Panc1 (cell line): ENCODE data around the gene DDX41. TPM values are rescaled to one million over a fixed set of nuclear protein-coding genes. Genes with fewer than 3 reads are reported as not detected.

Experiments used
- ATAC-seq: fragments of 200-7000 bp; cut with Tn5 transposase; 2 replicates; pipeline ENCODE4 v1.9.1; 2020; ENCODE audit warnings: mild to moderate bottlenecking, moderate library complexity
- BruUV-seq: library from RNA; stranded (reverse); fragments of 400-500 nt; replicated peaks from 2 replicates; lab custom pipeline; 2021; lab: Mats Ljungman, UMichigan
- CTCF ChIA-PET: fragments of 300-600 bp; sonication (Branson Sonifier 250); formaldehyde crosslinking; loops from one replicate; lab custom pipeline; 2022; ENCODE audit warnings: antibody characterized with exemption; lab: Charles Lee
- POLR2A ChIA-PET: fragments of 300-600 bp; sonication (Branson Sonifier 250); formaldehyde crosslinking; loops from one replicate; lab custom pipeline; 2022; ENCODE audit warnings: antibody characterized with exemption; lab: Charles Lee
- DNase-seq: peaks from one replicate; pipeline ENCODE4 v3.0.0-alpha.2; 2010; ENCODE audit warnings: low read depth, low spot score
- H3K27ac ChIP-seq: 2 replicates; pipeline ENCODE4 v1.5.1; 2011; ENCODE audit warnings: mild to moderate bottlenecking, low read length, inconsistent platforms
- H3K27me3 ChIP-seq: fragments of 200-500 bp; sonication (Bioruptor generic); 2 replicates; pipeline ENCODE4 v1.6.0; 2014; ENCODE audit warnings: low read length, inconsistent platforms; ENCODE audit not compliant: control insufficient read depth, insufficient read depth
- H3K36me3 ChIP-seq: fragments of 200-500 bp; sonication (Bioruptor generic); 2 replicates; pipeline ENCODE4 v1.5.1; 2014; ENCODE audit warnings: inconsistent platforms, mild to moderate bottlenecking, low read length, moderate library complexity; ENCODE audit not compliant: control insufficient read depth, insufficient read depth
- H3K4me1 ChIP-seq: 2 replicates; pipeline ENCODE4 v1.5.1; 2011; ENCODE audit warnings: inconsistent platforms, mild to moderate bottlenecking, low read length, moderate library complexity; ENCODE audit not compliant: control insufficient read depth, insufficient read depth
- H3K4me3 ChIP-seq, 2 experiments: 2 replicates each; pipeline ENCODE4 v1.5.1; 2011 to 2012; ENCODE audit warnings: low read depth in 2 of 2, low read length in 2 of 2, mild to moderate bottlenecking in 2 of 2, inconsistent platforms in 1 of 2, moderate library complexity in 1 of 2
- H3K9me3 ChIP-seq: fragments of 200-500 bp; sonication (Bioruptor generic); 2 replicates; pipeline ENCODE4 v1.5.1; 2014; ENCODE audit warnings: low read depth, mild to moderate bottlenecking, inconsistent platforms, low read length, moderate library complexity; ENCODE audit not compliant: control insufficient read depth, insufficient read depth
- CTCF ChIP-seq: fragments of 450-650 bp; IDR thresholded peaks from 2 replicates; pipeline ENCODE4 v1.5.1; 2017; ENCODE audit warnings: mild to moderate bottlenecking
- POLR2AphosphoS5 ChIP-seq: IDR thresholded peaks from 2 replicates; pipeline ENCODE4 v1.6.1; 2012; ENCODE audit warnings: mild to moderate bottlenecking, low read depth, low read length, moderate library complexity
- REST ChIP-seq, 2 experiments: IDR thresholded peaks; 2 replicates each; pipeline ENCODE4 v1.6.1; 2011 to 2012; ENCODE audit warnings: low read depth in 2 of 2, control low read depth in 1 of 2, low read length in 1 of 2, mild to moderate bottlenecking in 1 of 2, moderate library complexity in 1 of 2; ENCODE audit not compliant: insufficient read depth in 1 of 2
- SIN3A ChIP-seq: IDR thresholded peaks from 2 replicates; pipeline ENCODE4 v1.6.1; 2012; ENCODE audit warnings: low read depth, mild to moderate bottlenecking, low read length, moderate library complexity, borderline replicate concordance; ENCODE audit not compliant: insufficient read depth
- TCF7L2 ChIP-seq: IDR thresholded peaks from 2 replicates; pipeline ENCODE4 v1.6.1; 2011; ENCODE audit warnings: mild to moderate bottlenecking, low read depth, low read length, inconsistent platforms
- in situ Hi-C: cut with HindIII; loops from 2 replicates; pipeline ENCODE4 v1.10.0; 2016; ENCODE audit warnings: low sequenced_read_pairs, low pct_unique_long_range_greater_than_20kb
- intact Hi-C: fragments of 100-400 bp; cut with micrococcal nuclease; formaldehyde crosslinking; loops from one replicate; pipeline ENCODE4 v1.10.0; 2022; ENCODE audit not compliant: unreplicated experiment
- total RNA-seq: library from RNA; stranded (reverse); gene quantifications from one replicate; pipeline ENCODE4 v1.2.1, GENCODE V29; 2021; ENCODE audit not compliant: unreplicated experiment

Gene DDX41
- total RNA-seq, 1 experiment from 2014 or later, result 111 TPM

- ChIA-PET CTCF (interaction anchor here (0.7 kb wide), 1 partner anchor 88 kb away, joined by 3 read pairs; no protein-coding TSS in a partner anchor), POLR2A (no interaction called here)
- BruUV-seq, result no TSS peak
- intact Hi-C loops, result no loop called here
- DNase-seq (no peak), ATAC-seq (no peak)
- Histone ChIP-seq H3K36me3 (peaks cover 8% of the 10 kb centered on the region; the same call in 1 of the 2 replicates), H3K27me3 (no peaks in the 10 kb centered on the region), H3K9me3 (no peaks in the 10 kb centered on the region), H3K4me1 (peaks cover 54% of the 10 kb centered on the region), H3K27ac (no peak overlapping the region; the same call in 1 of the 2 replicates), H3K4me3 (no peak overlapping the region)
- no peak for TF ChIP-seq POLR2AphosphoS5
- no peak for TF ChIP-seq CTCF
- no peak for TF ChIP-seq SIN3A
- TF ChIP-seq TCF7L2, result no peak
- no peak for TF ChIP-seq REST (IDR thresholded peaks at IDR 0.05; ENCODE audit: insufficient read depth in 1 of 2, low read depth in 2 of 2, low read length in 1 of 2)
- in situ Hi-C loops, result loop anchor here (10.0 kb wide), 1 partner anchor 54 kb away; the partner anchor contains the start of gene TMED9
Measured at GRCh38 chr5:177540438-177540837, 23.7 kb upstream of the DDX41 start.

- no TSS peak for BruUV-seq
- Histone ChIP-seq H3K9me3 (no peaks in the 10 kb centered on the region), H3K27me3 (no peaks in the 10 kb centered on the region), H3K4me1 (peaks cover 56% of the 10 kb centered on the region), H3K4me3 (no peak overlapping the region), H3K36me3 (peaks cover 12% of the 10 kb centered on the region), H3K27ac (peak overlapping the region; percentile 94)
- DNase-seq, result no peak
- in situ Hi-C loops, result no loop called here
- CTCF ChIA-PET, result no interaction called here
- POLR2A ChIA-PET, result interaction anchor here (0.7 kb wide), 2 partner anchors 47 to 95 kb away, joined by 7 to 17 read pairs; no protein-coding TSS in a partner anchor
- TF ChIP-seq SIN3A, result no peak
- intact Hi-C loops, result no loop called here
- no peak for ATAC-seq
Measured at GRCh38 chr5:177539411-177539810, 22.6 kb upstream of the DDX41 start.

- peaks cover 12% of the 10 kb centered on the region for H3K36me3 ChIP-seq
- ATAC-seq, result no peak
- ChIA-PET CTCF (no interaction called here), POLR2A (no interaction called here)
- peak overlapping the region; percentile 94 for H3K27ac ChIP-seq
- in situ Hi-C loops, result no loop called here
- no peaks in the 10 kb centered on the region for H3K27me3 ChIP-seq
- TF ChIP-seq POLR2AphosphoS5 (no peak), TCF7L2 (0 out of 2 replicates have a peak, but pooled peaks have one; percentile 19)
- intact Hi-C loops, result no loop called here
- no TSS peak for BruUV-seq
- no peaks in the 10 kb centered on the region for H3K9me3 ChIP-seq
- DNase-seq, result no peak
- H3K4me1 ChIP-seq, result peaks cover 52% of the 10 kb centered on the region
- H3K4me3 ChIP-seq, result no peak overlapping the region
Measured at GRCh38 chr5:177538876-177539275, 22.1 kb upstream of the DDX41 start.
